A172 (cell line): ENCODE data around the gene HNRNPD. TPM values are rescaled to one million over a fixed set of nuclear protein-coding genes. Genes with fewer than 3 reads are reported as not detected.

Experiments
- total RNA-seq: library from RNA; depleted of rRNA; stranded (reverse); fragments of >200 nt; shearing (Covaris generic); gene quantifications from 2 replicates; pipeline ENCODE4 v1.2.3, GENCODE V29; 2014; rRNA removed

The HNRNPD gene
- total RNA-seq, 1 experiment from 2014 or later = 59.4 TPM

Other genes starting within 250 kb of the HNRNPD start
- gene HNRNPDL, start 56.5 kb upstream of the HNRNPD start, total RNA-seq = 433 and 473 TPM in 2 replicates
- gene ENOPH1, start 56.6 kb upstream of the HNRNPD start, total RNA-seq = 70.0 and 77.5 TPM in 2 replicates
- 2.5 and 3.2 TPM in 2 replicates for gene TMEM150C, start 188.0 kb upstream of the HNRNPD start, total RNA-seq